ENCODE measurements around the gene RNF213. TPM values are rescaled to one million over a fixed set of nuclear protein-coding genes. Genes with fewer than 3 reads are reported as not detected.
"Not testable (repeated sequence)": the region's sequence is repeated elsewhere in the genome, so short reads cannot be mapped to it uniquely, and the experiment has no call there.

RNF213 gene
- total and polyA plus RNA-seq, 2 donors (not counting 1 experiment from before 2014, with no cell fraction given), result 36.8 to 245 TPM

- TF ChIP-seq CTCF (conservative IDR thresholded peaks at IDR 0.05 in 1 of 2, IDR thresholded peaks at IDR 0.05 in 1 of 2; ENCODE audit: low read depth in 1 of 2, low read length in 2 of 2), result no peak
- no peak for TF ChIP-seq EZH2 (IDR thresholded peaks at IDR 0.05; ENCODE audit: low read length, missing control alignments)
Observed at GRCh38 chr17:80312621-80313135, 52.0 kb downstream of the RNF213 start.

GRCh38 chr17:80313160-80313829, 52.6 kb downstream of the RNF213 start:
- Histone ChIP-seq H3K4me3 (replicated peaks in 1 of 4; ENCODE audit: control extremely low read depth in 1 of 4, insufficient read depth in 1 of 4, low read depth in 3 of 4, low read length in 4 of 4) (no peak overlapping the region), H3K27ac (ENCODE audit: insufficient read depth, low read length) (no peak overlapping the region), H3K4me2 (ENCODE audit: extremely low read depth, insufficient read depth, low read length) (no peak overlapping the region), H3K9ac (ENCODE audit: insufficient read depth, low read length) (no peak overlapping the region), H3K4me1 (ENCODE audit: control insufficient read depth, extremely low read depth, insufficient read depth, low read length) (no peaks in the 10 kb centered on the region), H2AFZ (ENCODE audit: low read length) (no peak overlapping the region), H3K9me3 (ENCODE audit: control insufficient read depth, insufficient read depth, low read depth, low read length) (no peaks in the 10 kb centered on the region), H4K20me1 (ENCODE audit: control insufficient read depth, extremely low read depth, insufficient read depth, low read length) (no peaks in the 10 kb centered on the region), H3K27me3 (ENCODE audit: control insufficient read depth, insufficient read depth, low read length) (no peaks in the 10 kb centered on the region), H3K36me3 (ENCODE audit: control insufficient read depth, insufficient read depth, low read length) (peaks cover 31% of the 10 kb centered on the region), H3K79me2 (ENCODE audit: control insufficient read depth, insufficient read depth, low read length) (peaks cover 13% of the 10 kb centered on the region)
- TF ChIP-seq CTCF (conservative IDR thresholded peaks at IDR 0.05 in 1 of 2, IDR thresholded peaks at IDR 0.05 in 1 of 2; ENCODE audit: low read depth in 1 of 2, low read length in 2 of 2), result no peak
- TF ChIP-seq EZH2 (IDR thresholded peaks at IDR 0.05; ENCODE audit: low read length, missing control alignments), result no peak
- DNase-seq (ENCODE audit: low read depth in 2 of 2), result no peak

More at GRCh38 chr17:80312621-80313135, 52.0 kb downstream of the RNF213 start:
- no peak overlapping the region for H3K9ac ChIP-seq (ENCODE audit: insufficient read depth, low read length)
- peaks cover 13% of the 10 kb centered on the region for H3K79me2 ChIP-seq (ENCODE audit: control insufficient read depth, insufficient read depth, low read length)
- H3K4me3 ChIP-seq (replicated peaks in 1 of 4; ENCODE audit: control extremely low read depth in 1 of 4, insufficient read depth in 1 of 4, low read depth in 3 of 4, low read length in 4 of 4), result no peak overlapping the region
- no peaks in the 10 kb centered on the region for H4K20me1 ChIP-seq (ENCODE audit: control insufficient read depth, extremely low read depth, insufficient read depth, low read length)
- no peak overlapping the region for H3K4me2 ChIP-seq (ENCODE audit: extremely low read depth, insufficient read depth, low read length)
- H2AFZ ChIP-seq (ENCODE audit: low read length), result no peak overlapping the region
- no peaks in the 10 kb centered on the region for H3K9me3 ChIP-seq (ENCODE audit: control insufficient read depth, insufficient read depth, low read depth, low read length)
- peaks cover 35% of the 10 kb centered on the region for H3K36me3 ChIP-seq (ENCODE audit: control insufficient read depth, insufficient read depth, low read length)
- no peak overlapping the region for H3K27ac ChIP-seq (ENCODE audit: insufficient read depth, low read length)
- H3K4me1 ChIP-seq (ENCODE audit: control insufficient read depth, extremely low read depth, insufficient read depth, low read length), result no peaks in the 10 kb centered on the region
- H3K27me3 ChIP-seq (ENCODE audit: control insufficient read depth, insufficient read depth, low read length), result no peaks in the 10 kb centered on the region
- DNase-seq (ENCODE audit: low read depth in 2 of 2), result no peak

DNA sequence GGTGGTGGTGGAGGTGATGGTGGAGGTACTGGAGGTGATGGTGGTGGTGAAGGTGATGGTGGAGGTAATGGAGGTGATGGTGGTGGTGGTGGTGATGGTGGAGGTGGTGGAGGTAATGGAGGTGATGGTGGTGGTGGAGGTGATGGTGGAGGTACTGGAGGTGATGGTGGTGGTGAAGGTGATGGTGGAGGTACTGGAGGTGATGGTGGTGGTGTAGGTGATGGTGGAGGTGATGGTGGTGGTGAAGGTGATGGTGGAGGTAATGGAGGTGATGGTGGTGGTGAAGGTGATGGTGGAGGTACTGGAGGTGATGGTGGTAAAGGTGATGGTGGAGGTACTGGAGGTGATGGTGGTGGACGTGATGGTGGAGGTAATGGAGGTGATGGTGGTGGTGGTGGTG, 53.3 kb downstream of the RNF213 start:
- DNase-seq (ENCODE audit: low read depth in 2 of 2); H3K9ac ChIP-seq (ENCODE audit: insufficient read depth, low read length); H3K27ac ChIP-seq (ENCODE audit: insufficient read depth, low read length); H3K4me3 ChIP-seq (replicated peaks in 1 of 4; ENCODE audit: control extremely low read depth in 1 of 4, insufficient read depth in 1 of 4, low read depth in 3 of 4, low read length in 4 of 4); H3K9me3 ChIP-seq (ENCODE audit: control insufficient read depth, insufficient read depth, low read depth, low read length); H3K27me3 ChIP-seq (ENCODE audit: control insufficient read depth, insufficient read depth, low read length); H3K4me2 ChIP-seq (ENCODE audit: extremely low read depth, insufficient read depth, low read length); H4K20me1 ChIP-seq (ENCODE audit: control insufficient read depth, extremely low read depth, insufficient read depth, low read length); H3K4me1 ChIP-seq (ENCODE audit: control insufficient read depth, extremely low read depth, insufficient read depth, low read length); H2AFZ ChIP-seq (ENCODE audit: low read length): not testable (repeated sequence)
- Histone ChIP-seq H3K79me2 (ENCODE audit: control insufficient read depth, insufficient read depth, low read length) (peaks cover 13% of the 10 kb centered on the region), H3K36me3 (ENCODE audit: control insufficient read depth, insufficient read depth, low read length) (peaks cover 28% of the 10 kb centered on the region)

Measured in fibroblast of lung (primary cell).